Measurements from ENCODE around the gene PATL1.
"Not testable (repeated sequence)": the region's sequence is repeated elsewhere in the genome, so short reads cannot be mapped to it uniquely, and the experiment has no call there.

PATL1 gene

GRCh38 chr11:59706518-59707285 is 37.9 kb upstream of the PATL1 start:
- TF ChIP-seq CTCF (IDR thresholded peaks at IDR 0.05; ENCODE audit: low read depth, low read length): no peak
- in situ Hi-C loops (cut with HindIII; ENCODE audit: low sequenced_read_pairs): no loop called here
- DNase-seq (ENCODE audit: low read depth, low spot score): peak; percentile 58
- H3K4me3 ChIP-seq (ENCODE audit: low read depth, low read length): no peak overlapping the region

GRCh38 chr11:59705294-59705693 is 36.5 kb upstream of the PATL1 start:
- no peak for TF ChIP-seq CTCF (IDR thresholded peaks at IDR 0.05; ENCODE audit: low read depth, low read length)
- no peak for DNase-seq (ENCODE audit: low read depth, low spot score)
- in situ Hi-C loops (cut with HindIII; ENCODE audit: low sequenced_read_pairs): no loop called here
- no peak overlapping the region for H3K4me3 ChIP-seq (ENCODE audit: low read depth, low read length)

GRCh38 chr11:59703515-59703914 is 34.7 kb upstream of the PATL1 start:
- H3K4me3 ChIP-seq (ENCODE audit: low read depth, low read length); in situ Hi-C loops (cut with HindIII; ENCODE audit: low sequenced_read_pairs); DNase-seq (ENCODE audit: low read depth, low spot score): not testable (repeated sequence)

GRCh38 chr11:59700157-59700556 is 31.3 kb upstream of the PATL1 start:
- DNase-seq (ENCODE audit: low read depth, low spot score); H3K4me3 ChIP-seq (ENCODE audit: low read depth, low read length); in situ Hi-C loops (cut with HindIII; ENCODE audit: low sequenced_read_pairs): not testable (repeated sequence)

- DNase-seq (ENCODE audit: low read depth, low spot score): no peak
- TF ChIP-seq CTCF (IDR thresholded peaks at IDR 0.05; ENCODE audit: low read depth, low read length): no peak
- in situ Hi-C loops (cut with HindIII; ENCODE audit: low sequenced_read_pairs): no loop called here
- no peak overlapping the region for H3K4me3 ChIP-seq (ENCODE audit: low read depth, low read length)
These were observed 29.7 kb upstream of the PATL1 start for GRCh38 chr11:59698506-59698905.

GRCh38 chr11:59692915-59693314 is 24.1 kb upstream of the PATL1 start:
- no peak for TF ChIP-seq CTCF (IDR thresholded peaks at IDR 0.05; ENCODE audit: low read depth, low read length)
- H3K4me3 ChIP-seq (ENCODE audit: low read depth, low read length): no peak overlapping the region
- no peak for DNase-seq (ENCODE audit: low read depth, low spot score)
- in situ Hi-C loops (cut with HindIII; ENCODE audit: low sequenced_read_pairs): no loop called here

- in situ Hi-C loops (cut with HindIII; ENCODE audit: low sequenced_read_pairs): no loop called here
- TF ChIP-seq CTCF (IDR thresholded peaks at IDR 0.05; ENCODE audit: low read depth, low read length): no peak
- H3K4me3 ChIP-seq (ENCODE audit: low read depth, low read length): no peak overlapping the region
- DNase-seq (ENCODE audit: low read depth, low spot score): no peak
These were observed 22.3 kb upstream of the PATL1 start for GRCh38 chr11:59691156-59691555.

GRCh38 chr11:59689015-59689414 is 20.2 kb upstream of the PATL1 start:
- DNase-seq (ENCODE audit: low read depth, low spot score): no peak
- in situ Hi-C loops (cut with HindIII; ENCODE audit: low sequenced_read_pairs): no loop called here
- TF ChIP-seq CTCF (IDR thresholded peaks at IDR 0.05; ENCODE audit: low read depth, low read length): no peak
- no peak overlapping the region for H3K4me3 ChIP-seq (ENCODE audit: low read depth, low read length)

- H3K4me3 ChIP-seq (ENCODE audit: low read depth, low read length); in situ Hi-C loops (cut with HindIII; ENCODE audit: low sequenced_read_pairs); DNase-seq (ENCODE audit: low read depth, low spot score): not testable (repeated sequence)
These were observed 12.5 kb upstream of the PATL1 start for GRCh38 chr11:59681260-59681725.

All from astrocyte of the spinal cord (primary cell).